Germinal center (tissue), 1 donor: ENCODE results near the gene MAP3K7.

Source experiments
- DNase-seq: peaks from one replicate; pipeline ENCODE4 v3.0.0; 2012; ENCODE audit warnings: mixed read lengths, low spot score

Gene MAP3K7

DNA sequence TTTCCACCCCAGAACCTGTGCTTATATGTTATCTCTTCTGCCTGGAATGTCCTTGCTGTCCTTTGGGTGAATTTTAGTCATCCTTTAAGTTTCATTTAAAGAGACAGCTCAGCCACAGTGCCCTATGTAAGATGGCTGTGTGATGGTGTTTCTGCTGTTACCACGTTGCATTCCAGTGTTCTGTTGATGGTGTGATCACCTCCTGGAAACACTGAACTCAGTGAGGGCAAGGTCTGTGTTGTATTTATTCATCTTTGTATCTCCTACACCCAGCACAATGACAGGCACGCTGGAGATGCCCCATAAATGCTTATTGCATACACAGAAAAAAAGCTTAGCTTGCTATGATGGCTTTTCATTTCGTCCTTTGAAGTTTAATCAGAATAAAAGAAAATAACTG, 102.5 kb downstream of the MAP3K7 start:
- DNase-seq, result no peak

DNA sequence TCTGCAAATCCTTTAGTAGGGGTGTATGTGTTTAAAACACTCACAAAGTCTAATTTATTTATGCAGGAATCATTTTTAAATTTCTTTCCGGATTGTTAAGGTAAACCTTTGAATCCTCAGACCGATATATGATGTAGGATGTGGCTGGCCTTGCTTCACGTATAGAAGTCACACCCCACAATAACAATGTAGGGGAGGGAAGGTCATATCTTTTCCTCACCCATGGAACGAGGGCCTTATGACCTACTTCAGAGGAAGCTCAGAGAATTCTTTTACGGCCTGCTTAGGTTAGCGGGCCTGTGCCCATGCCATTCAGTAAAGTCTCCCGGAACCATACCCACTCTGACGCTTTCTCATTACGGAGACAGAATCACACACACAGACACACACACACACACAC, 102.9 kb downstream of the MAP3K7 start:
- DNase-seq, result no peak

DNA sequence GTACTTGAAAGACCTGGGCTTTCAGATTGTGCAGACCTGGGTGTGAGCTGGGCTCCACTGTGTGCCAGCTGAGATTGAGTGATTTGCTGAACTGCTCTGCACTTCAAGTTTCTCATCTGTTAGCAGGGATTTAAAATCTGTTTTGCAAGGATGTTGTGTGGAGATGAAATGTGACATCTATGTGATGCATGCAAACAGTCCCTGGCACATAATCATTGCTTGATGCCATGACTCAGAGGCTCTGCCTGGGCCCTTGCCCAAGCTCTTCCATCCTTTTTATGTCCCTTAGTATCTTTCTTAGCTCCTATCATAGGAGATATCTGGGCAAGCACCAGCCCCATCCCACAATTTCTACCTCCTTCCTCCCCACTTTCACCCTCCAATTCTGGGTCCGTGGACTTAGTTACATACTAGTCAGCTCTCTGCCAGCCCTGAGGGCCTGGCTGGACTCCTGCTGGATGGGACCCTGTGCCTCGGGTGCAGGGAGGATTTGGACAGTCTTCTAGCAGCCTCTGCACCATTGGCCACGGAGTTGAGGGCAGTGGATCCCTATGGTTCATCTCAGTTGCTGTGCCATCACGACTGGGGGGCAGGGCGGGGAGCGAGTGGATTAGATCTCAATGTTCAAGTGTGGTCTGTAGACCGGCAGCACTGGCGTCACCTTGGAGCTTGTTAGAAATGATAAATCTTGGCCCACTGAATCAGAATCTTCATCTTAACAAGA, 103.6 kb downstream of the MAP3K7 start:
- no peak for DNase-seq

DNA sequence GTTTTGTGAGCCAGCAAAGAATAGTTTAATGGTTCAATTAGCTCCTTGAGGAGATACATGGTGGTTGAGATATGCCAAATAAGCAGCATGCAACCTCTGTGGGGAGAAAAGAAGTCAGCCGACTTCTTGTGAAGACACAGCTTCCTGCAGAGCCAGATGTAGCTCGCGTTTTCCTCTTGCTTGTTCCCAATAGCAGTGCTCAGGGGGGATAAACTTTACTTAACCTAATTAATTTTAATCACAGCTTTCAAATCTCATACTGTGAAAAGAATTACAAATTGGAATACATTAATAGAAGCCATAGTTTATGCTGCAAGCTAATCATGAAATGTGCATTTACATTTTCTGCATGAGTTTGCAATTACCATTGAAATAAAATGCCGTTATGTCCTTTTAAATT, 106.2 kb downstream of the MAP3K7 start:
- no peak for DNase-seq

DNA sequence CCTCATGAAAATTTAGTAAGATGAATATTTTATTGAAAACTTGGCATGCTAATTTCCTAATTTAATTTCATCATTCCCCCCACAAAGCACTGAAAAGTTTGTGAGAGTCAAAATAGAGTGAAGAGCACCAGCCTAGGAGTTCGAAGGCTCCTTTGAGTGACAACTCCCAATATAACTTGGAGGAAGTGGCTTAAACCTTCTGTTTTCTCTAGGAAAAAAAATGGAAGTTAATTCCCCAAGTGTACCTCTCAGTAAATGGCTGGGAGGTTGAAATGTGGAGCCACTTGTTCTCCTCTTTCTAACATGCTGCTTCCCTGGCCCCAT, 107.3 kb downstream of the MAP3K7 start:
- no peak for DNase-seq

DNA sequence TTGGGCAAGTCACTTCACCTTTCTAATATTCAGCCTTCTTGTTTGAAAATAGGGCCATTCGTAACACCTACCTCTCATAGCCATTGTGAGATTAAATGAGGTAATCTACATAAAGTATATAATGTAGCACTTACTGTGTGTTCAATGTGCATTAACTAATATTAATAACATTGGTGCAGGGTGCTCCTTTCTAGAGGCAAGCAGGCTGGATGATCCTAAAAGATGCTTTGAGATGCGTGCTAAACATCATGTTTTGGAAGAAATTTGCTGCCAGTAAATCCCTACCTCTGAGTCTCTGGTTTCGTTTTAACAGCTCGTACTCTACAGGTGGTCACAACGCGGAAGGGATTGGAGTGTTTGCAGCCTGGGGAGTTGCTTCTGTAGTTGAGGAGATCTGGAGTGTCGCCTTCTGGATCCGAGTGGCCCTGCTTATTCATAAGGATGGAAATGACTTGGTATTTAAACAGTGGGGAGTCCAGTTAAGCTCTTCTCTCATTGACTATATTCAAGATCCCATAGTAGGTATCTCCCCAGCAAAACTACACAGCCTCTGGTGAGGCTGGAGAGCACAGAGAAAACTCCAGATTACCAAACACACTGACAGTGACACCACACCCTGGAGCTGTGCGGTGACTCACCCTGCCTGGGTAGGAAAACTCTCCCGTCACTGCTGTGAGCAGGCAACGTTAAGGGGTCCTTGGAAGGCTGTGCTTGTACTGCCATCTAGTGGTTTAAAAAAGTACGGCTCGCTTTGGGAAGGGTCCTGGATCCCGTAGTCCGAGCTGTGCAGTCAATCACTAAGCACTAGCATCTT, 107.9 kb downstream of the MAP3K7 start:
- peak; percentile 81 for DNase-seq

DNA sequence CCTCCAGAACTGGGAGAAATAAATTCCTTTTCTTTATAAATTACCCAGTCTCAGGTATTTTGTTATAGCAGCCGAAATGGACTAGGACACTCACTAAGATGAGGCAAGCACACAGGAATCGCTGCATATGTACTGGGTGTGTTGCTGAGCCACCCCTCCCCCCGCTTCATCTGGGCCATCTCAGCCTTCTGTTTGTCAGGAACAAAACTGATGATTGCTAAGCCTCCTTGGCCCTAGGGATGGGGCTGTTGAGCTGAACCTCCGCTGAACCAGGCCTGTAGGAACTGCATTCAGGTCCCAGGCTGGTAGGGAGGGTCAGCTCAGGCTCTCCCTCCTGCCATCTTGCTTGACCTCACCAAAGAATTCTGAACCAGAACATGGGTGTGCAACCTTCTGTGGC, 108.6 kb downstream of the MAP3K7 start:
- no peak for DNase-seq

DNA sequence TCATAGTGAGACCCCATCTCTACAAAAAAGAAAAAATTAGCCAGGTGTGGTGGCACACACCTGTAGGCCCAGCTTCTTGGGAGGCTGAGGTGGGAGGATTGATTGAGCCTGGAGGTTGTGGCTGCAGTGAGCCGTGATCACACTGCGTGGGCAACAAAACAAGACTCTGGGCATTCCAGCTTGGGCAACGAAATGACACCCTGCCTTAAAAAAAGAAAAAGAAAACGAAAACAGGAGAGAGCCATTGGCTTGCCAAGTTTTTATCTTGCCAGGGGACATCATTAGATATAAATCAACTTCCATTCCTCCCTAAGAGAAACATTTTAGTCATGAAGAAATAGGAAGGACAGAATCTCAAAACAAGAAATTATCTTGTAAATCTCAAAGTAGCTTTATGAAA, 109.5 kb downstream of the MAP3K7 start:
- DNase-seq, result no peak

DNA sequence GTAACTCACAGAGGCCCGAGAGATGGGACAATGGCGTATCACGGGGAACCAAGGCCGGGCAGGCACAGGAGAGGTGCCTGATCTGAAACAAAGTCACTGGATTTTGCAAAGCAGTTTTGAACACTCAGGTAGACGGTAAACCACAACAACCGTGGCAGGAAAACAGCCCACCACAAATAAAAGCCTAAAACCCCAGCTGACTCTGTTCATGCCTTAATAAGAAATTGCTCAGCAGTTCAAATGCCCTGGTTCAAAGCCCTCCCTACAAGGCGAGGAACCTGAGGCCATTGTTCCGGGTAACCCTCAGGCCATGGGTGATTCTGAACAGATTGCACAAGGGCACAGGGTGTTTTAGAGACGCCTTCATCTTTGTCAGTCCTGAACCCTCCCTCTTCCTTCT, 114.2 kb downstream of the MAP3K7 start:
- no peak for DNase-seq

DNA sequence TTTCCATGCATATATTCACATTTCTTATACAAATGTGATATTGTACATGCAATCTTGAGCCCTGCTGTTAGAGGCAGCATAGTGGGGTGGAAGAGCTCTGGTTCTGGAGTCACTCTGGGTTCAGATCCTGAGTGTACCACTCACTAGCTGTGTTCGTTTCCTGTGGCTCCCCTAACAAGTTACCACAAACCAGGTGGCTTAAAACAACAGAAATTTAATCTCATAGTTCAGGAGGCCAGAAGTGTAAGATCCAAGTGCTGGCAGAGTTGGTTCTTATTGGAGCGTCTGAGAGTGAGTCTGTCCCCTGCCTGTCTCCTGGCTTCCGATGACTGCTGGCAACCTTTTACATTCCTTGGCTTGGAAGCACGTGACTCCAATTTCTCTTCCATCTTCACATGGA, 115.6 kb downstream of the MAP3K7 start:
- no peak for DNase-seq

DNA sequence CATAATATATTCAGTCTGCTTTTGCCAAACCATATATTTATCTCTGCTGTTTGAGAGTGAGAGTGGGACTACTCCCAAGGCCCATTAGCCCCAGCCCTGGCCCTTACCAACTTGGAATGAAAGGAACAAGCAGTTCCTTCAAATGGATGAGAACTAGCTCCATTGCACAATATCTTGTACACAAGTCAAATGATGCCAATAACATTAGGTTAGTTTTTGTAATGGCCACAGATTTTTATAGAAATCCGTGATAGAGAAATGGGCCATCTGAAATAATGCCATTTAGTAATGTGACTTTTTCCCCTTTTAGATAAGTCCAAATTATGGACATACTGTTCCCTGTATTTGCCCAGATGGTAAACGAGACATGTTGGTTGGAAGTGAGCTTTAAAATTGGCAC, 117.0 kb downstream of the MAP3K7 start:
- DNase-seq, result no peak

DNA sequence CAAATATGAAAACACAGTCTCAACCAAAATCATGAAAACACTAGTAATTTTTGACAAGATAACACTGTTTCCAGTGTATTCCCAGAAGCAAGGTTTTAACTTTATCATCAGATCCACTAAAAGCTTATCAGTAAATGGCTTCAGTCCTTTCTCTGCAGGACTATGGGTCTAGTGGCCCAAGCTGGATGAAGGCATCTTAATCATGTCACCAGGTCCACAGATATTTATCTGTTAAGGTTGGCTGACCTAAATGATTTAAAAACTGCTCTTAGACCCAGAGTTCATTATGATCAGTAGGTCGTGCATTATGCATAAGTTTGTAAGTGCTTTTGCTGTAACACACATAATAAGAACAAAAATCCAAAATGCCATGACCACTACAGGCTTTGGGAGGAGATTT, 118.0 kb downstream of the MAP3K7 start:
- no peak for DNase-seq

DNA sequence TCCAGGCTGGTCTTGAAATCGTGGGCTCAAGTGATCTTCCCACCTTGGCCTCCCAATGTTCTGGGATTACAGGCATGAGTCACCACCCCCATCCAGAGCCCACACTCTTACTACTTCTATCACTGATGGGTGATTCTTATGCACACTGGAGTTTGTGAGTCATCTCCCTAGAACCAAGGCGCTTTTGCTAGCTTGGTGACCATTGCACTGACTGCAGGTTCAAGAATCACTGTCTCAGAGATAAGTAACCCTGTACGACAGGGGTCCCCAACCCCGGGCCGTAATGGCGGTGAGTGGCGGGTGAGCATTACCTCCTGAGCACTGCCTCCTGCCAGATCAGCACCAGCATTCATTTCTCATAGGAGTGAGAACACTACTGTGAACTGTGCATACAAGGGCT, 118.8 kb downstream of the MAP3K7 start:
- no peak for DNase-seq

DNA sequence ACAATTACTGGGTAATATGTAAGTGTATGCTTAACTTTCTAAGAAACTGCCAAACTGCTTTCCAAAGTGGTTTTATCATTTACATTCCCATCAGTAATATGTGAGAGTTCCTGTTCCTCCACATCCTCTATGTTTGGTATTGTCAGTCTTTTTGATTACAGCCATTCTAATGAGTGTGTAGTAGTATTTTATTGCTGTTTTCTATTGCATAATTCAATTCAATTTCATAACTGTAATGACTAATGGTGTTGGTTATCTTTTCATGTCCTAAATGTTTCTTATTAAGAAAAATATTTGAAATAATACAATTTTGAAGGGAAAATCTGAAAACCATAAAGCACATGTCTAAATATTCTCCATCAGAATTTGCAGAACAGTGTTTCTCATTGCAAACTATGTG, 119.3 kb downstream of the MAP3K7 start:
- no peak for DNase-seq

DNA sequence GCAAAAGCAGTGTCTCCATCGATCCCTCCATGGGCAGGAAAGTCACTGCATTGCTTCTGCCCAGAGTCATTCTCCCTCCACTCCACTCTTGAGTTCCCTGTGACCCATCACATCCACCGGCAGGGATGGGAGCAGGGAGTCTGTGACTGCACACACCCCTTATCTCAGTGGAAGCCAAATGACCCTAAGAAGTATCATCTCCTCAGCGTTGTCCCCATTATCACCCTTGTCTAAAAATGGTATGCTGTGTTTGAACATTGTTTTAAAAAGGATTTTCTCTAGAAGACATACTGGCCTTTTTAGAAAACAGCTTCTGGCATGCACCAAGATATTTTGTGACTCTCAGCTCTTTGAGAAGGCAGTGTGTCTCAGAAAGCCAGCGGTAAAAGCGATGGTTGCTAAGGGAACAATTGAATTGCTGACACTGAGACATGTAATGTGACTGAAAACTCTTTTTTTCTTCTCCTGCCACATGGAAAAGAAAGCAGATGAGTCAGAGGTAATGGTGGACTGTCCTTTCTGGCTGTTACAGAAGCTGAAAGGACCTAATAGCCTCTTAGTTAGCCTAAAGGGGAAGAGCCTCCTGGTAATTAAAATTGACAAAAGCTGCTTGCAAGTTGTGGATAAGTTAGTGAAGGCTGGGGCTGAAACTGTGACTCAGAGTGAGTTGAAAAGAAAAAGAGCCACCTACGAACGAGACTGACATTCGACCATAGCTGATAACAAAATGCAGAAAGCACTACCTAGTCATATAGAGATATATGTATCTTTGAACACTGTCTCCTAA, 120.5 kb downstream of the MAP3K7 start:
- DNase-seq, result no peak

DNA sequence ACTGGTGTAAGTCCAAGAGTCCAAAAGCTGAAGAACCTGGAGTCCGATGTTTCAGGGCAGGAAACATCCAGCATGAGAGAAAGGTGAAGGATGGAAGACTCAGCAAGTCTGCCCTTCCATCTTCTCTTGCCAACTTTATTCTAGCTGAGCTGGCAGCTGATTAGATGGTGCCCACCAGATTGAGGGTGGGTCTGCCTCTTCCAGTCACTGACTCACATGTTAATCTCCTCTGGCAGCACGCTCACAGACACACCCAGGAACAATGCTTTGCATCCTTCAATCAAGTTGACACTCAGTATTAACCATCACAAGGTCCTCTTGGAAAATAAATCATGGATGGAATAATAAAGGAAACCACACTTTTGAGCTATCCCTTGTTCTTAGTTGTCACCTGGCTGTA, 121.2 kb downstream of the MAP3K7 start:
- DNase-seq, result no peak

DNA sequence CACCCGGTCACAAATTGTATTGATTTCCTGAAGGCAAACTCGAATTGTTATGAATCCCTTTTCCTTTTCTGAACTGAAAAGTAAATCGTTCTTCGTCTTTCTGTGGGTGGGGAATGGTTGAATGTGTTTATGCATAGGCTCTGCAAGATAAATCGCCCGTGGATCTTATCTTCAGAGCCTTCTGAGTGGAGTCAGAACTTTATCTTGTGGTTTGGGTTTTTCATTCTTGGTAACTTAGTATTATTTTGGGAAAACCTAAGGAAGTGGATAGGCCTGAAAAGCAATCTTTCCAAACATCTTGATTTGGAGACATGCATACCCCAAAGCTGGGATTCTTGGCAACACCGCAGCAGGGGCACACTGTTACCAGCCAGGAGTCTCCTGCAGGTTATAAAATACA, 122.4 kb downstream of the MAP3K7 start:
- DNase-seq, result no peak

DNA sequence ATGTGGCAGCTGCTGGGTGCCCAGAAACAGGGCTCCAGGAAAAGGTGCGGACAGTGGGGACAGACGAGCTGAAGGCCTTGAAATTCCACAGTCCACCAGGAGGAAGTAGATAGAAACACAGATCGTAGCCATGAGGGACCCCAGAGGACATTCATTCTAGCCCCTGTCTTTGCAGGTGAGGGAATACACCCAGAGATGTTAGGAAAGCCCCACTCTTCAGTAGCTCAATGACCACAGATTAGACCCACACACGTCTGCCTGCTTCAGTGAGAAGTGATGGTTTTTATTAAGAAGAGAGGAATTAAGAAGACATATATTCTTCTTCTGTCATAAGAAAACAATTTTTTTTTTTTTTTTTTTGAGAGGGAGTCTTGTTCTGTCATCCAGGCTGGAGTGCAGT, 123.0 kb downstream of the MAP3K7 start:
- no peak for DNase-seq
